Measurements from ENCODE around the gene RNF8.
A peak's percentile ranks its signal among the peaks of the same experiment; 100 is the strongest.
"Not testable (repeated sequence)": the region's sequence is repeated elsewhere in the genome, so short reads cannot be mapped to it uniquely, and the experiment has no call there.

Gene RNF8

GRCh38 chr6:37321516-37322415 lies 32.0 kb upstream of the RNF8 start:
- DNase-seq (ENCODE audit: low spot score), result no peak

GRCh38 chr6:37323580-37323979 lies 30.2 kb upstream of the RNF8 start:
- no peak for DNase-seq (ENCODE audit: low spot score)

DNA sequence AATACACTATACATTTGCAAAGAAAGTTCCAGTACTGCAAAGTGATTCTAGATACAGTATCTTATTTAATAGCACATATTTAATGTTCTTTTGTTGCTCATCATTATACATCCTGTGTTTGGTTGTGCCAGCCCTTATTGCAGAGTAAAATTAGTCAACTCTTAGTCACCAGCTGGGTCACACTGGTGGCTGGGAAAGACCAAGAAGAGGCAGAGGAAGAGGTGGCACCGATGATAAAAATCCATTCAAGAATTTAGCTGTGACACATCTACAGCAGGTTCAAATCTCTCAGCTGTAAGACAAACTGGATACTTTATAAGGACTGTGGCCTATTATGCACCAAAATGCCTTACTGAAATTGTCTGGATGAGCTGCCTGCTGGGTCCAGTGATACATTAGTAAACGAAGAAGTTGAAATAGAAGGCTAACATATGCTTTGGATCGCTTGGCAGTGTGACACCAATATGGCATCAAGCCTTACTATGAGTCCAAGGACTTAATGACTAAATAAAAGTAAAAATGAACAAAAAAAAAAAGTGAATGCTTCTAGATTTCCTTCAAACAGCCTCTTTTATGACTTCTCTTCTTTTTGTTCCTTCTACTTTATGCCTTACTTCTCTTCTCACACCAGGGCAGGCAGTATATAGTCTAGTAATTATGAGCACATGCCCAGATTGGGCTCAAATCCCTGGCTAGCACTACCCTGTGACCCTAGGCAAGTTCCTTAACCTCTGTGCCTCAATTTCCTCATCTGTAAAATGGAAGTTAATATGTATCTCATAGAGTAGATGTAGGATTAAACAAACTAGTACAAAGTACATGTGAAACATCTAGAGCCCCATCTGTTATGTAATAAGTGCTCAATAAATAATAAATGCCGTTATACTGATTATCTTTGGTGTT lies 29.4 kb upstream of the RNF8 start:
- DNase-seq (ENCODE audit: low spot score), result peak; percentile 62

GRCh38 chr6:37330345-37330744 lies 23.4 kb upstream of the RNF8 start:
- DNase-seq (ENCODE audit: low spot score), result not testable (repeated sequence)

- DNase-seq (ENCODE audit: low spot score), result no peak
These were observed 22.7 kb upstream of the RNF8 start for GRCh38 chr6:37331047-37331446.

DNA sequence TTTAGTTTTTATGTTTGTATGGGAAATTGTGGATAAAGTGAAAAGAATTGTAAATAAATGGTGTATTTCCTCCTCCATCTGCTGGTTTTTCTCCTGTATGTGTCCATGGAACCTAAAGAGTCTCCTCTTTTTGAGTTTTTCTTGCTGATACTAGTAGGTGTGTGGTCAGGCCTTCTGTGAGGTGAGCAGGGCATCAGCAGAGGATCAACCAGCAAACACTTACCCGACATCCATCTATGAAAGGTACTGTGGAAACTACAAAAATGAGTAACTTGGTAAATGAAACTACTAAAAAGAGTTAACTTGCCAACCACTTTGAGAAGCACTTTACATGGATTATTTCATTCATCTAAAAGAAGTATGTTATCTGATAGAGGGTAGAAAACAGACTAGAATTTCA lies 20.9 kb upstream of the RNF8 start:
- DNase-seq (ENCODE audit: low spot score), result no peak

DNA sequence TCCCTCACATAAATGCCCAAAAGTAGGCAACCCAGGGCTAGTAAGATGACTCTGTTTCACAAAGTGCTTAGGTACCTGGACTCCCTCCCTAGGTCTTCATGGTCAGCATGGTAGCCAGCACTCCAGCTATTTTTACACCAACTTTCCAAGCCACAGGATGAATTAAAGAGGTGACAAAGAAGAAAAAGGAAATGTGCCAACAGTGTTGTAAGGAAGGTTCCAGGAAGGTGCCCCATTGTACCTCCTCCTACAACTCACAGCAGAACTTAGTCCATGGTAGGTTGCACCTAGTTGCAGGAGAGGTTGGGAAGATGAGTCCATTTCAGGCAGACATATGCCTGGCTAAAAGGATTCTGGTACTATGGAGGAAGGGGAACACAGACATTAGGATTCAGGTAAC lies 19.7 kb upstream of the RNF8 start:
- no peak for DNase-seq (ENCODE audit: low spot score)

DNA sequence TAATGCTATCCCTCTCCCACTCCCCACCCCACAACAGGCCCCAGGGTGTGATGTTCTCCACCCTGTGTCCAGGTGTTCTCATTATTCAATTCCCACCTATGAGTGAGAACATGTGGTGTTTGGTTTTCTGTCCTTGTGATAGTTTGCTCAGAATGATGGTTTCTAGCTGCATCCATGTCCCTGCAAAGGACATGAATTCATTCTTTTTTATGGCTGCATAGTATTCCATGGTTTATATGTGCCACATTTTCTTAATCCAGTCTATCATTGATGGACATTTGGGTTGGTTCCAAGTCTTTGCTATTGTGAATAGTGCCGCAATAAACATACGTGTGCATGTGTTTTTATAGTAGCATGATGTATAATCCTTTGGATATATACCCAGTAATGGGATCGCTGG lies 15.5 kb upstream of the RNF8 start:
- DNase-seq (ENCODE audit: low spot score), result not testable (repeated sequence)

GRCh38 chr6:37338745-37339255 lies 15.0 kb upstream of the RNF8 start:
- DNase-seq (ENCODE audit: low spot score), result no peak

- DNase-seq (ENCODE audit: low spot score), result no peak
These were observed 13.8 kb upstream of the RNF8 start for GRCh38 chr6:37339741-37340638.

DNA sequence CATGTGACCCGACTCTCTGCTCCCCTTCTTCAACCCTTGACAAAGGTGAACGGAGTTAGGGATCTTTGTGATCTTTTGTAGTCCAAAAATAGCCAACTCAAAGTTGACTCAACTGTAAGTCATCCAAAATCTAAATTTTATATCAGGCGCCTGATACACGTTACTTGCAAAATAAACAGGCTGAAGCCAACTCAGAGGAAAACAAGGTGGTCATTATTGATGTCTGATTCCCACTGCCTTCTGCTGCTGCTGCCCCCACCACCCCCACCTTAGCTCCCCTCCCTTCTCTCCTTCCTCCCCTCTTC lies 13.2 kb upstream of the RNF8 start:
- DNase-seq (ENCODE audit: low spot score), result no peak

GRCh38 chr6:37343248-37343647 lies 10.5 kb upstream of the RNF8 start:
- no peak for DNase-seq (ENCODE audit: low spot score)

DNA sequence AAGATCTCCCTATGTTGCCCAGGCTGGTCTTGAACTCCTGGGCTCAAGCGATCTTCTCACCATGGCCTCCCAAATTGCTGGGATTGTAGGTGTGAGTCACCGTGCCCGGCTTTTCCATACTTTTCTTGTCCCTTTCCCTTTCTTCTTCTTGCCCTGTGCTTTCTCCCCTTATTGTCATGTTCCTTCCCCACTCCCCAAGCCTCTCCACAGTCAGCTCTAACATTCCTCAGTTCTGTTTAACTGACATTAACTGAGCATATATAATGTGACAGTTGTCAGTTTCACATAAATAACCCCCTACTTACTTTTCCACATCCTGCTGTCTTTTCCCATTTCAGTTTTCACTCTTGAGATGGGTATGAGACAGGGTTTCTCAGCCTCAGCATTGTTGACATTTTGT lies 9.5 kb upstream of the RNF8 start:
- no peak for DNase-seq (ENCODE audit: low spot score)

DNA sequence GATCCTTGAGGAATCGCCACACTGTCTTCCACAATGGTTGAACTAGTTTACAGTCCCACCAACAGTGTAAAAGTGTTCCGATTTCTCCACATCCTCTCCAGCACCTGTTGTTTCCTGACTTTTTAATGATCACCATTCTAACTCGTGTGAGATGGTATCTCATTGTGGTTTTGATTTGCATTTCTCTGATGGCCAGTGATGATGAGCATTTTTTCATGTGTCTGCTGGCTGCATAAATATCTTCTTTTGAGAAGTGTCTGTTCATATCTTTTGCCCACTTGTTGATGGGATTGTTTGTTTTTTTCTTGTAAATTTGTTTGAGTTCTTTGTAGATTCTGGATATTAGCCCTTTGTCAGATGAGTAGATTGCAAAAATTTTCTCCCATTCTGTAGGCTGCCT lies 8.0 kb upstream of the RNF8 start:
- DNase-seq (ENCODE audit: low spot score), result not testable (repeated sequence)

DNA sequence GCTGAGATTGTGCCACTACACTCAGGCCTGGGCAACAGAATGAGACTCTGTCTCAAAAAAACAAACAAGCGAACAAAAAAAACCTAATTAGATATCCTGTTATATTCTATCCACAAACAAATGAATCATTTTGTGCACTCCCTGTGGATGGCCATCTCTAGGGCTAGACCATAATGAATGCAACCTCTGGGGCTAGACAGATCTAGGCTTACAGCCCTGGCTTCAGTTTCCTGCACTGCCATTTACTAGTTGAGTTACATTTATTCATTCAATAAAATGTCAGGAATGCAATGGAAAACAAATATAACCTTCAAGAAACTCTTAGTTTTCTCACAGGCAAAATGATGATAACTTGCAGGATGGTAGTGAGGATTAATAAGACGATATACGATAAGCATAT lies 6.6 kb upstream of the RNF8 start:
- no peak for DNase-seq (ENCODE audit: low spot score)

DNA sequence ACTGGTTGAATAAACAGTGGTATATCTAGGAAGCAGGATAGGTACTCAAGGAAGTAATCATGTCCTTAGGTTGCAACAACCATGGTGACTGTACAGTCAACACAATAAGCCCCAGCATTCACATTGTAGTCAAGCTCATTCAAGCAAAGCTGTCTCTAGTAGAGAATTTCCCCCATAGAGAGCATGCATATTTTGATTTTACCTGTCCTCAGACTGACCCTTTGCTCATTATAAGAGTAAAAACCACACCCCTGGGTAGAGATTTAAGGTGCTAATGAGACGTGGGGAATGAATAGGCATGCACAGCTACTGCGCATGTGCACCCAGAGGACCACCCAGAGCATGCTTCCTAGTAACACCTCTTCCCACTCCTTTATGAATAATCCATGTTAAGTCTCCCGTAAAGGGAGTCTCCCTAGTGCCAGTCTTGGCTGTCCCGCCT lies 6.1 kb upstream of the RNF8 start:
- no peak for DNase-seq (ENCODE audit: low spot score)

DNA sequence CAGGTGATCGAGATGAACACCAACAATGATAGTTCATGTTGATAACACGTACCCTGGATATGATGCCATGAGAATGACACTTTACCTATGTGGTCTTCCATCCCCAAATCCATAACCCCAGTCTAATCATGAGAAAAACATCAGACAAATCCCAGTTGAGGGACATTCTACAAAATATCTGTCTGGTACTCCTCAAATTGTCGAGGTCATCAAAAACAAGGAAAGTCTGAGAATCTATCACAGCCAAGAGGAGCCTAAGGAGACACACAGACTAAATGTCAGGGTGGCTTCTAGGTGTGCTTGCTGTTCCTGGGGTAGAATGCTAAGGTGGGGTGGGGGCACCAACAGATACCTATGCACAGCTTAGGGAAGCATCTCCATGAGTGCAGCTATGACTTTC lies 2.8 kb upstream of the RNF8 start:
- no peak for DNase-seq (ENCODE audit: low spot score)

DNA sequence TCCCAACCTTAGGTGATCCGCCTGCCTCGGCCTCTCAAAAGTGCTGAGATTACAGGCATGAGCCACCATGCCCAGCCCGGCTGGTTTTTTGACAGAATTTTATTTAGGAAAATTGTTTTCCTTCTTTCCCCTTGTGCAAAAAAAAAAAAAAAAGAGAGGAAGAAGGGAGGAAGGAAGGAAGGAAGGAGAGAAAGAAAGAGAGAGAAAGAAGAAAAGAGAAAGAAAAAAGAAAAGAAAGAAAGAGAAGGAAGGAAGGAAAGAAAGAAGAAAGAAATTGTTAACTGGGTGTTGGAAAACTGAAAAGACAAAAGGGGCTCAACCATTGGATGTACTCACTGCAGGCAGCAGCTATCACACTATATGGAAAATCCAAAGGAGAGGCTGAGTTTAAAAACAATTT lies 1.4 kb upstream of the RNF8 start:
- DNase-seq (ENCODE audit: low spot score), result no peak

- peak; percentile 73 for DNase-seq (ENCODE audit: low spot score)
These were observed 972 bp downstream of the RNF8 start for GRCh38 chr6:37354526-37355384.

GRCh38 chr6:37357288-37357687 lies 3.5 kb downstream of the RNF8 start:
- no peak for DNase-seq (ENCODE audit: low spot score)

DNA sequence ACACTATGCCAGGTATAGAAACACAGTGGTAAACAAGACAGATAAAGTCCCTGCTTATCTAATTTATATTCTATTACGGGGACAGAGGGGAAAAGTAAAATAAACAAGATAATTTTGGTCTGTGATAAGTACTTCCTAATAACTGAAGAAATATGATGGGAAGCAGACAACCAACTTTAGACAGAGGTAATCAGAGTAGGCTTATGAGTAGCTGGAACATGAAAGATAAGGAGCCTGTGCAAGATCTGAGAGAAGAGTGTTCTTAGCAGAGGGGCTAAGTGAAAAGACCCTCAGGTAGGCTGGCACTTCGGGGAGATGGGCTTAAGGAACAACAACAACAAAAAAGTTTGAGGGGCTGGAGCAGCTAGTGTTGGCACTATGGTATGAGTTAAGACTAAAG lies 4.1 kb downstream of the RNF8 start:
- DNase-seq (ENCODE audit: low spot score), result no peak
